ENCODE measurements around the gene FOXN3. TPM values are rescaled to one million over a fixed set of nuclear protein-coding genes. Genes with fewer than 3 reads are reported as not detected.

The FOXN3 gene
- polyA plus RNA-seq, 1 donor (not counting 4 experiments of a cell fraction or from before 2014, with no cell fraction given) = 10.2 TPM

DNA sequence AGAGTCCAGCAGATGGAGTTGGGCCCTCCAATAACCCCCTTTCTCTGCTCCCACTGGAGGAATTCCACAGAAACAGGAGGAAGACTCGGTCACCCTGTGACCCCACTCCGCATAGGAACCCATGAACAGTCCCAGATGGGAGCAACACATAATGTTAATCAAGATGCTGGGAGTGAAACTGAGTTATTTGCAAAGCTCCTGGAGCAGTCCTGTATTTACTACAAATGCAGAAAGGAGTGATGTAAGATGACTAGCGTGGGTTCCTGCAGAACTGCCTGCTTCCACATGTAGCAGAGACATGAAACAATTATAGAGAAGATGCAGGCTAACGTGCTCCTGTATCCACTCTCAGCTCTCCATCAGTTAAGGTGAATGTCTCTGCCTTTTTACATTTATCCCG, 274.7 kb downstream of the FOXN3 start:
- no peak overlapping the region for H2AFZ ChIP-seq (ENCODE audit: control insufficient read depth, low read length)
- H3K9ac ChIP-seq (ENCODE audit: control insufficient read depth, extremely low read depth, insufficient read depth, low read length) = no peak overlapping the region
- peaks cover 11% of the 10 kb centered on the region for H3K4me1 ChIP-seq (ENCODE audit: control insufficient read depth, extremely low read depth, insufficient read depth, low read length)
- FAIRE-seq (no peak), DNase-seq (ENCODE audit: low read depth, low spot score) (no peak)
- peaks cover 14% of the 10 kb centered on the region for H3K27me3 ChIP-seq (ENCODE audit: control insufficient read depth, extremely low read depth, insufficient read depth, low read length)
- no peaks in the 10 kb centered on the region for H3K9me3 ChIP-seq (ENCODE audit: control insufficient read depth, low read depth, low read length)
- H4K20me1 ChIP-seq (ENCODE audit: control insufficient read depth, extremely low read depth, insufficient read depth, low read length) = no peaks in the 10 kb centered on the region
- dilution Hi-C loops (cut with MboI; ENCODE audit: extremely low pct_ligation_motif_present, low sequenced_read_pairs) = no loop called here
- H3K36me3 ChIP-seq (ENCODE audit: control insufficient read depth in 2 of 2, extremely low read depth in 1 of 2, insufficient read depth in 2 of 2, low read length in 2 of 2) = no peaks in the 10 kb centered on the region
- TF ChIP-seq, protein P1, sequence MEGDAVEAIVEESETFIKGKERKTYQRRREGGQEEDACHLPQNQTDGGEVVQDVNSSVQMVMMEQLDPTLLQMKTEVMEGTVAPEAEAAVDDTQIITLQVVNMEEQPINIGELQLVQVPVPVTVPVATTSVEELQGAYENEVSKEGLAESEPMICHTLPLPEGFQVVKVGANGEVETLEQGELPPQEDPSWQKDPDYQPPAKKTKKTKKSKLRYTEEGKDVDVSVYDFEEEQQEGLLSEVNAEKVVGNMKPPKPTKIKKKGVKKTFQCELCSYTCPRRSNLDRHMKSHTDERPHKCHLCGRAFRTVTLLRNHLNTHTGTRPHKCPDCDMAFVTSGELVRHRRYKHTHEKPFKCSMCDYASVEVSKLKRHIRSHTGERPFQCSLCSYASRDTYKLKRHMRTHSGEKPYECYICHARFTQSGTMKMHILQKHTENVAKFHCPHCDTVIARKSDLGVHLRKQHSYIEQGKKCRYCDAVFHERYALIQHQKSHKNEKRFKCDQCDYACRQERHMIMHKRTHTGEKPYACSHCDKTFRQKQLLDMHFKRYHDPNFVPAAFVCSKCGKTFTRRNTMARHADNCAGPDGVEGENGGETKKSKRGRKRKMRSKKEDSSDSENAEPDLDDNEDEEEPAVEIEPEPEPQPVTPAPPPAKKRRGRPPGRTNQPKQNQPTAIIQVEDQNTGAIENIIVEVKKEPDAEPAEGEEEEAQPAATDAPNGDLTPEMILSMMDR (optimal IDR thresholded peaks at IDR 0.05 in 1 of 3, IDR thresholded peaks at IDR 0.05 in 1 of 3, conservative IDR thresholded peaks at IDR 0.05 in 1 of 3; ENCODE audit: extremely low read depth in 1 of 3, insufficient read depth in 2 of 3, low read length in 3 of 3) = no peak
- TF ChIP-seq EZH2 (IDR thresholded peaks at IDR 0.05; ENCODE audit: low read length) = no peak
- H3K4me2 ChIP-seq (ENCODE audit: control insufficient read depth, extremely low read depth, insufficient read depth, low read depth, low read length) = no peak overlapping the region
- H3K9me1 ChIP-seq (ENCODE audit: control insufficient read depth, extremely low read depth, insufficient read depth, low read length) = no peaks in the 10 kb centered on the region
- no peaks in the 10 kb centered on the region for H3K79me2 ChIP-seq (ENCODE audit: control insufficient read depth, insufficient read depth, low read length)
- no peak overlapping the region for H3K27ac ChIP-seq (ENCODE audit: control insufficient read depth, insufficient read depth, low read length)
- H3K4me3 ChIP-seq (ENCODE audit: control insufficient read depth in 2 of 3, extremely low read depth in 1 of 3, insufficient read depth in 2 of 3, low read depth in 1 of 3, low read length in 3 of 3) = no peak overlapping the region

DNA sequence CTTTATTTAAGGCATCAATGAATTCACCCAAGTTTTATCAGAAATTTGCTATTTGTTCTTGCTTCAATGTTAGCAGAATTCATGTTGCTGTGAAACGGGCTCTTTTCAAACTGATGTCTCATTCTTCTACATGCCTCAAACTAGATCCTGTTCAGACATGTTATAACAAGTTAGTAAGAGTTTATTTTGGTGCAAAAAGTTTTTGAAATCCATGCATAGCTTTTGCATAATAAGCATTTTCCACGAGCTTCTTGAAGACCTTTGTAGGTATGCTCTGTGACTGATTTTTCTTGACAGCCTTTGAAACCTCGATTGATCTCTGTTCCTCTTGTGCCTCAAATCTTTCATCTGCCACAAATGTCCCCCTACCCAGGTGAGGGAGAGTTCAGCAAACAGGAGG, 275.2 kb downstream of the FOXN3 start:
- dilution Hi-C loops (cut with MboI; ENCODE audit: extremely low pct_ligation_motif_present, low sequenced_read_pairs) = no loop called here
- Histone ChIP-seq H3K4me3 (ENCODE audit: control insufficient read depth in 2 of 3, extremely low read depth in 1 of 3, insufficient read depth in 2 of 3, low read depth in 1 of 3, low read length in 3 of 3) (no peak overlapping the region), H2AFZ (ENCODE audit: control insufficient read depth, low read length) (no peak overlapping the region), H3K27ac (ENCODE audit: control insufficient read depth, insufficient read depth, low read length) (no peak overlapping the region), H3K4me2 (ENCODE audit: control insufficient read depth, extremely low read depth, insufficient read depth, low read depth, low read length) (peak overlapping the region; percentile 38), H3K9ac (ENCODE audit: control insufficient read depth, extremely low read depth, insufficient read depth, low read length) (no peak overlapping the region), H3K4me1 (ENCODE audit: control insufficient read depth, extremely low read depth, insufficient read depth, low read length) (peaks cover 15% of the 10 kb centered on the region), H3K9me3 (ENCODE audit: control insufficient read depth, low read depth, low read length) (no peaks in the 10 kb centered on the region), H3K9me1 (ENCODE audit: control insufficient read depth, extremely low read depth, insufficient read depth, low read length) (no peaks in the 10 kb centered on the region), H3K79me2 (ENCODE audit: control insufficient read depth, insufficient read depth, low read length) (no peaks in the 10 kb centered on the region), H4K20me1 (ENCODE audit: control insufficient read depth, extremely low read depth, insufficient read depth, low read length) (no peaks in the 10 kb centered on the region), H3K36me3 (ENCODE audit: control insufficient read depth in 2 of 2, extremely low read depth in 1 of 2, insufficient read depth in 2 of 2, low read length in 2 of 2) (no peaks in the 10 kb centered on the region), H3K27me3 (ENCODE audit: control insufficient read depth, extremely low read depth, insufficient read depth, low read length) (peaks cover 14% of the 10 kb centered on the region)
- TF ChIP-seq, protein P1 (optimal IDR thresholded peaks at IDR 0.05 in 1 of 3, IDR thresholded peaks at IDR 0.05 in 1 of 3, conservative IDR thresholded peaks at IDR 0.05 in 1 of 3; ENCODE audit: extremely low read depth in 1 of 3, insufficient read depth in 2 of 3, low read length in 3 of 3) = no peak
- no peak for TF ChIP-seq EZH2 (IDR thresholded peaks at IDR 0.05; ENCODE audit: low read length)
- DNase-seq (ENCODE audit: low read depth, low spot score) = no peak
- peak; percentile 20 for FAIRE-seq
